ENCODE measurements around the gene PKP3.
"Not testable (repeated sequence)": the region's sequence is repeated elsewhere in the genome, so short reads cannot be mapped to it uniquely, and the experiment has no call there.

Gene PKP3

GRCh38 chr11:400241-400689 lies 6.3 kb downstream of the PKP3 start:
- no peak for DNase-seq (ENCODE audit: low read depth)
- no peak for TF ChIP-seq MYC (IDR thresholded peaks at IDR 0.05; ENCODE audit: low read depth, low read length)
- no peak for TF ChIP-seq MAX (IDR thresholded peaks at IDR 0.05; ENCODE audit: low read depth, low read length)
- TF ChIP-seq POLR2A (IDR thresholded peaks at IDR 0.05; ENCODE audit: extremely low read depth, insufficient read length), result no peak
- no peak for TF ChIP-seq CTCF (IDR thresholded peaks at IDR 0.05; ENCODE audit: low read depth, low read length)
- no peak overlapping the region for H3K4me3 ChIP-seq (ENCODE audit: low read depth, low read length)

GRCh38 chr11:401196-401595 lies 7.2 kb downstream of the PKP3 start:
- not testable (repeated sequence) for H3K4me3 ChIP-seq (ENCODE audit: low read depth, low read length); DNase-seq (ENCODE audit: low read depth)

- DNase-seq (ENCODE audit: low read depth), result no peak
- no peak for TF ChIP-seq MAX (IDR thresholded peaks at IDR 0.05; ENCODE audit: low read depth, low read length)
- no peak for TF ChIP-seq MYC (IDR thresholded peaks at IDR 0.05; ENCODE audit: low read depth, low read length)
- no peak for TF ChIP-seq POLR2A (IDR thresholded peaks at IDR 0.05; ENCODE audit: extremely low read depth, insufficient read length)
- no peak for TF ChIP-seq CTCF (IDR thresholded peaks at IDR 0.05; ENCODE audit: low read depth, low read length)
- H3K4me3 ChIP-seq (ENCODE audit: low read depth, low read length), result no peak overlapping the region
Observed at GRCh38 chr11:403021-403760, 9.2 kb downstream of the PKP3 start.

GRCh38 chr11:403761-404431 lies 9.9 kb downstream of the PKP3 start:
- DNase-seq (ENCODE audit: low read depth), result no peak
- H3K4me3 ChIP-seq (ENCODE audit: low read depth, low read length), result no peak overlapping the region
- TF ChIP-seq MYC (IDR thresholded peaks at IDR 0.05; ENCODE audit: low read depth, low read length) (no peak), CTCF (IDR thresholded peaks at IDR 0.05; ENCODE audit: low read depth, low read length) (no peak), POLR2A (IDR thresholded peaks at IDR 0.05; ENCODE audit: extremely low read depth, insufficient read length) (no peak), MAX (IDR thresholded peaks at IDR 0.05; ENCODE audit: low read depth, low read length) (no peak)

- H3K4me3 ChIP-seq (ENCODE audit: low read depth, low read length), result no peak overlapping the region
- no peak for DNase-seq (ENCODE audit: low read depth)
- no peak for TF ChIP-seq MYC (IDR thresholded peaks at IDR 0.05; ENCODE audit: low read depth, low read length)
- TF ChIP-seq MAX (IDR thresholded peaks at IDR 0.05; ENCODE audit: low read depth, low read length), result no peak
- no peak for TF ChIP-seq CTCF (IDR thresholded peaks at IDR 0.05; ENCODE audit: low read depth, low read length)
- no peak for TF ChIP-seq POLR2A (IDR thresholded peaks at IDR 0.05; ENCODE audit: extremely low read depth, insufficient read length)
Observed at GRCh38 chr11:404551-405264, 10.7 kb downstream of the PKP3 start.

All from NB4 (cell line).